IMR-90 (cell line): ENCODE measurements around the gene C7orf57. TPM values are rescaled to one million over a fixed set of nuclear protein-coding genes. Genes with fewer than 3 reads are reported as not detected.

Experiments used
- ATAC-seq: fragments of 200-7000 bp; cut with Tn5 transposase; 2 replicates; pipeline ENCODE4 v1.9.1; 2020; ENCODE audit warnings: low read depth, mild to moderate bottlenecking, moderate library complexity
- BruUV-seq: library from RNA; stranded (reverse); fragments of 400-500 nt; replicated peaks from 2 replicates; lab custom pipeline; 2021; lab: Mats Ljungman, UMichigan
- CTCF ChIA-PET: fragments of 300-600 bp; formaldehyde crosslinking; extraction: SDS; loops from one replicate; lab custom pipeline; 2021; ENCODE audit warnings: antibody characterized with exemption; lab: Yijun Ruan, JAX
- POLR2A ChIA-PET: fragments of 300-600 bp; sonication (Branson Sonifier 250); formaldehyde crosslinking; loops from one replicate; lab custom pipeline; 2022; ENCODE audit warnings: antibody characterized with exemption; ENCODE audit not compliant: unreplicated experiment; lab: Charles Lee
- DNase-seq: peaks from one replicate; pipeline ENCODE4 v3.0.0; 2013
- H2AFZ ChIP-seq: replicated peaks from 2 replicates; pipeline ENCODE3; 2013; ENCODE audit warnings: low read length, mild to moderate bottlenecking; ENCODE audit not compliant: poor library complexity
- H2AK5ac ChIP-seq: 2 replicates; pipeline ENCODE4 v1.6.1; 2013; ENCODE audit warnings: low read depth, low read length, inconsistent platforms
- H2AK9ac ChIP-seq: replicated peaks from 2 replicates; pipeline ENCODE3; 2013; ENCODE audit warnings: mild to moderate bottlenecking, low read depth, low read length, moderate library complexity; ENCODE audit not compliant: poor library complexity
- H2BK120ac ChIP-seq: 2 replicates; pipeline ENCODE4 v1.6.1; 2013; ENCODE audit warnings: low read depth, low read length, inconsistent platforms
- H2BK15ac ChIP-seq: 3 replicates; pipeline ENCODE4 v1.6.1; 2013; ENCODE audit warnings: low read depth, low read length, inconsistent platforms
- H2BK20ac ChIP-seq: 2 replicates; pipeline ENCODE4 v1.6.1; 2013; ENCODE audit warnings: low read depth, mild to moderate bottlenecking, inconsistent platforms, low read length, moderate library complexity
- H2BK5ac ChIP-seq: 2 replicates; pipeline ENCODE4 v1.6.1; 2013; ENCODE audit warnings: mild to moderate bottlenecking, low read depth, low read length, inconsistent platforms; ENCODE audit not compliant: poor library complexity, severe bottlenecking
- H3K14ac ChIP-seq: replicated peaks from 2 replicates; pipeline ENCODE4 v1.6.1; 2013; ENCODE audit warnings: low read depth, low read length, inconsistent platforms
- H3K18ac ChIP-seq: 2 replicates; pipeline ENCODE4 v1.6.1; 2013; ENCODE audit warnings: low read depth, low read length, control low read depth
- H3K23ac ChIP-seq: 2 replicates; pipeline ENCODE4 v1.6.1; 2013; ENCODE audit warnings: low read depth, low read length, inconsistent platforms
- H3K27ac ChIP-seq: 2 replicates; pipeline ENCODE4 v1.5.1; 2013; ENCODE audit warnings: mild to moderate bottlenecking, control low read depth, low read length; ENCODE audit not compliant: insufficient read depth
- H3K27me3 ChIP-seq: 2 replicates; pipeline ENCODE4 v1.6.1; 2013; ENCODE audit warnings: low read length; ENCODE audit not compliant: control insufficient read depth, insufficient read depth
- H3K36me3 ChIP-seq: 2 replicates; pipeline ENCODE4 v1.6.1; 2013; ENCODE audit warnings: low read length, mixed read lengths; ENCODE audit not compliant: control insufficient read depth, insufficient read depth
- H3K4ac ChIP-seq: 2 replicates; pipeline ENCODE4 v1.6.1; 2013; ENCODE audit warnings: low read depth, low read length, inconsistent platforms
- H3K4me1 ChIP-seq: 2 replicates; pipeline ENCODE4 v1.6.1; 2013; ENCODE audit warnings: low read length, mixed read lengths; ENCODE audit not compliant: control insufficient read depth, insufficient read depth
- H3K4me2 ChIP-seq: 2 replicates; pipeline ENCODE4 v1.6.1; 2013; ENCODE audit warnings: low read depth, mild to moderate bottlenecking, control low read depth, low read length, moderate library complexity
- H3K4me3 ChIP-seq: 2 replicates; pipeline ENCODE4 v1.5.1; 2013; ENCODE audit warnings: low read depth, mild to moderate bottlenecking, control low read depth, low read length, moderate library complexity; ENCODE audit not compliant: insufficient read depth
- H3K56ac ChIP-seq: 2 replicates; pipeline ENCODE4 v1.6.1; 2013; ENCODE audit warnings: low read length, inconsistent platforms; ENCODE audit not compliant: insufficient read depth; ENCODE audit errors: extremely low read depth
- H3K79me1 ChIP-seq, 2 experiments: 2 replicates each; pipeline ENCODE4 v1.6.1; 2013; ENCODE audit warnings: low read length in 2 of 2, inconsistent platforms in 1 of 2, low read depth in 1 of 2
- H3K9ac ChIP-seq: 2 replicates; pipeline ENCODE4 v1.6.1; 2013; ENCODE audit warnings: low read depth, low read length, control low read depth
- H3K9me1 ChIP-seq: 2 replicates; pipeline ENCODE4 v1.6.1; 2013; ENCODE audit warnings: low read length, inconsistent platforms; ENCODE audit not compliant: insufficient read depth
- H3K9me3 ChIP-seq: 2 replicates; pipeline ENCODE4 v1.6.1; 2013; ENCODE audit warnings: low read length; ENCODE audit not compliant: control insufficient read depth, insufficient read depth
- H4K20me1 ChIP-seq: 2 replicates; pipeline ENCODE4 v1.6.1; 2013; ENCODE audit warnings: low read length, inconsistent platforms; ENCODE audit not compliant: insufficient read depth
- H4K5ac ChIP-seq: 2 replicates; pipeline ENCODE4 v1.6.1; 2013; ENCODE audit warnings: mild to moderate bottlenecking, low read depth, low read length, control low read depth
- H4K8ac ChIP-seq, 2 experiments: 2 replicates each; pipeline ENCODE4 v1.6.1; 2013; ENCODE audit warnings: low read depth in 2 of 2, low read length in 2 of 2, control low read depth in 1 of 2, inconsistent platforms in 1 of 2
- H4K91ac ChIP-seq: 2 replicates; pipeline ENCODE4 v1.6.1; 2013; ENCODE audit warnings: low read depth, low read length, inconsistent platforms; ENCODE audit not compliant: insufficient read depth
- BHLHE40 ChIP-seq: fragments of 150-350 bp; IDR thresholded peaks from 2 replicates; pipeline ENCODE4 v1.6.1; 2016; ENCODE audit warnings: mild to moderate bottlenecking, low read depth, low read length
- CEBPB ChIP-seq: IDR thresholded peaks from 2 replicates; pipeline ENCODE4 v1.6.1; 2012; ENCODE audit warnings: low read depth, low read length, improper control_type of control experiment
- CHD1 ChIP-seq: IDR thresholded peaks from 2 replicates; pipeline ENCODE4 v1.6.1; 2012; ENCODE audit warnings: low read depth, low read length, improper control_type of control experiment
- FOS ChIP-seq: fragments of 150-350 bp; IDR thresholded peaks from 2 replicates; pipeline ENCODE4 v1.6.1; 2016; ENCODE audit warnings: low read depth, low read length
- MAFK ChIP-seq: IDR thresholded peaks from 2 replicates; pipeline ENCODE4 v1.6.1; 2012; ENCODE audit warnings: low read depth, low read length, improper control_type of control experiment
- MAZ ChIP-seq: IDR thresholded peaks from 2 replicates; pipeline ENCODE4 v1.6.1; 2012; ENCODE audit warnings: low read depth, mild to moderate bottlenecking, low read length, improper control_type of control experiment, moderate library complexity, borderline replicate concordance
- MXI1 ChIP-seq: IDR thresholded peaks from 2 replicates; pipeline ENCODE4 v1.6.1; 2012; ENCODE audit warnings: low read depth, mild to moderate bottlenecking, low read length, moderate library complexity, borderline replicate concordance
- NFE2L2 ChIP-seq: fragments of 150-350 bp; IDR thresholded peaks from 2 replicates; pipeline ENCODE4 v1.6.1; 2016; ENCODE audit warnings: low read depth, mild to moderate bottlenecking, low read length
- POLR2A ChIP-seq: IDR thresholded peaks from 2 replicates; pipeline ENCODE4 v1.6.1; 2012; ENCODE audit warnings: mild to moderate bottlenecking, low read depth, low read length
- RAD21 ChIP-seq: IDR thresholded peaks from 2 replicates; pipeline ENCODE4 v1.6.1; 2012; ENCODE audit warnings: low read length, improper control_type of control experiment
- RCOR1 ChIP-seq: IDR thresholded peaks from 2 replicates; pipeline ENCODE4 v1.6.1; 2012; ENCODE audit warnings: mild to moderate bottlenecking, low read length, improper control_type of control experiment; ENCODE audit not compliant: insufficient replicate concordance
- RFX5 ChIP-seq: IDR thresholded peaks from 2 replicates; pipeline ENCODE4 v1.8.0; 2012; ENCODE audit warnings: low read depth, mild to moderate bottlenecking, low read length, moderate library complexity
- SMC3 ChIP-seq: fragments of 150-350 bp; IDR thresholded peaks from 2 replicates; pipeline ENCODE4 v1.6.1; 2016; ENCODE audit warnings: low read depth, mild to moderate bottlenecking, antibody characterized with exemption, low read length, moderate library complexity
- WGBS, 2 experiments: methylation state at CpG; one replicate each; pipeline versions ENCODE4 v1.1.5 to v1.1.7; 2013; ENCODE audit warnings: missing lambda C conversion rate in 2 of 2; ENCODE audit not compliant: insufficient read length in 1 of 2; ENCODE audit errors: extremely low coverage in 2 of 2; 5-methylcytosine and 5-hydroxymethylcytosine counted together
- dilution Hi-C: fragments of 300-500 bp; cut with HindIII; formaldehyde crosslinking; loops from one replicate; pipeline ENCODE4 v1.14.3; 2018; ENCODE audit warnings: low sequenced_read_pairs; ENCODE audit not compliant: unreplicated experiment
- in situ Hi-C: fragments of 300-500 bp; cut with MboI; formaldehyde crosslinking; loops from 3 replicates; pipeline ENCODE4 v1.14.3; 2019; ENCODE audit warnings: low sequenced_read_pairs, inconsistent platforms, mixed read lengths
- intact Hi-C: fragments of 100-400 bp; cut with micrococcal nuclease; formaldehyde crosslinking; loops from 2 replicates; pipeline ENCODE4 v1.10.0; 2022
- polyA plus RNA-seq, 3 experiments: library from polyadenylated mRNA; depleted of rRNA; stranded (reverse); fragments of >200 nt; gene quantifications; 2 replicates each; pipeline ENCODE4 v1.2.3, GENCODE V29; 2012; ENCODE audit warnings: low replicate concordance in 1 of 3
- total RNA-seq: library from RNA; depleted of rRNA; stranded (reverse); fragments of >200 nt; gene quantifications from 2 replicates; pipeline ENCODE4 v1.2.3, GENCODE V29; 2012
- TF ChIP-seq, protein P1 (sequence below): fragments of 150-350 bp; IDR thresholded peaks from 2 replicates; pipeline ENCODE4 v1.6.1; 2016; ENCODE audit warnings: low read depth, mild to moderate bottlenecking, low read length, moderate library complexity, borderline replicate concordance
- TF ChIP-seq, protein P2 (sequence below): conservative IDR thresholded peaks from 2 replicates; pipeline ENCODE4 v1.5.1; 2012; ENCODE audit warnings: mild to moderate bottlenecking, low read depth, low read length, improper control_type of control experiment

C7orf57 gene
- total and polyA plus RNA-seq, 2 of the 4 experiments (the other 2 are of a cell fraction) = not detected

DNA sequence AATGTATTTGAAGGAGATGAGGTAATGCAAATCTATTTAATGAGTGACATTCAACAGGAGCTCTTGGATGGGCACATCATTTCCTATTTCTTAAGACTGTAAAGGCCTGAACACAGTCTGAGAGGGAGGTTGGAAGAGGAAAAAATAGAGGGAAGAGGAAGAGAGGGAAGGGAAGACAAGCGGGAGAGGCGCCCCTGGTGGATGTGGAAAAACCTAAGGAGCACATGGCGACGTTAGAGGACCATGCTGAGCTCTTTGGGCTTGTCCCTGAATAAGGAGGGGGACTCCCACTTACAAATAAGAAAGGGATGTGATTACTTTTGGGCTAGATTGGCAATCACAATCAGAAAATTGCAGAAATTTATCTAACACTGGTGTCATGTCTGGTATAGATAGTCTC is 26.1 kb upstream of the C7orf57 start:
- BruUV-seq = no TSS peak
- intact Hi-C loops = no loop called here
- H3K27ac ChIP-seq = no peak overlapping the region
- H3K9ac ChIP-seq = no peak overlapping the region
- peaks cover 9% of the 10 kb centered on the region for H3K4me1 ChIP-seq
- no peak overlapping the region for H2BK20ac ChIP-seq
- H3K79me1 ChIP-seq = no peaks in the 10 kb centered on the region
- H4K5ac ChIP-seq = no peak overlapping the region
- no peak overlapping the region for H4K91ac ChIP-seq
- H3K14ac ChIP-seq = no peak overlapping the region
- no peak overlapping the region for H2AK5ac ChIP-seq
- no peak overlapping the region for H3K18ac ChIP-seq
- dilution Hi-C loops = no loop called here
- DNase-seq (no peak), ATAC-seq (no peak)
- H3K56ac ChIP-seq = no peak overlapping the region
- no peak overlapping the region for H3K23ac ChIP-seq
- no peak overlapping the region for H2BK15ac ChIP-seq
- no peaks in the 10 kb centered on the region for H3K36me3 ChIP-seq
- WGBS, 2 experiments = no CpG with 5 or more reads among the region's 4 CpGs
- POLR2A ChIA-PET = no interaction called here
- TF ChIP-seq MAZ (no peak), MXI1 (no peak), NFE2L2 (no peak), FOS (no peak), CEBPB (no peak), SMC3 (no peak), RCOR1 (no peak), BHLHE40 (no peak), RAD21 (no peak), RFX5 (no peak), POLR2A (no peak), MAFK (no peak), CHD1 (no peak)
- TF ChIP-seq, protein P1, sequence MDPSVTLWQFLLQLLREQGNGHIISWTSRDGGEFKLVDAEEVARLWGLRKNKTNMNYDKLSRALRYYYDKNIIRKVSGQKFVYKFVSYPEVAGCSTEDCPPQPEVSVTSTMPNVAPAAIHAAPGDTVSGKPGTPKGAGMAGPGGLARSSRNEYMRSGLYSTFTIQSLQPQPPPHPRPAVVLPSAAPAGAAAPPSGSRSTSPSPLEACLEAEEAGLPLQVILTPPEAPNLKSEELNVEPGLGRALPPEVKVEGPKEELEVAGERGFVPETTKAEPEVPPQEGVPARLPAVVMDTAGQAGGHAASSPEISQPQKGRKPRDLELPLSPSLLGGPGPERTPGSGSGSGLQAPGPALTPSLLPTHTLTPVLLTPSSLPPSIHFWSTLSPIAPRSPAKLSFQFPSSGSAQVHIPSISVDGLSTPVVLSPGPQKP = no peak
- TF ChIP-seq, protein P2, sequence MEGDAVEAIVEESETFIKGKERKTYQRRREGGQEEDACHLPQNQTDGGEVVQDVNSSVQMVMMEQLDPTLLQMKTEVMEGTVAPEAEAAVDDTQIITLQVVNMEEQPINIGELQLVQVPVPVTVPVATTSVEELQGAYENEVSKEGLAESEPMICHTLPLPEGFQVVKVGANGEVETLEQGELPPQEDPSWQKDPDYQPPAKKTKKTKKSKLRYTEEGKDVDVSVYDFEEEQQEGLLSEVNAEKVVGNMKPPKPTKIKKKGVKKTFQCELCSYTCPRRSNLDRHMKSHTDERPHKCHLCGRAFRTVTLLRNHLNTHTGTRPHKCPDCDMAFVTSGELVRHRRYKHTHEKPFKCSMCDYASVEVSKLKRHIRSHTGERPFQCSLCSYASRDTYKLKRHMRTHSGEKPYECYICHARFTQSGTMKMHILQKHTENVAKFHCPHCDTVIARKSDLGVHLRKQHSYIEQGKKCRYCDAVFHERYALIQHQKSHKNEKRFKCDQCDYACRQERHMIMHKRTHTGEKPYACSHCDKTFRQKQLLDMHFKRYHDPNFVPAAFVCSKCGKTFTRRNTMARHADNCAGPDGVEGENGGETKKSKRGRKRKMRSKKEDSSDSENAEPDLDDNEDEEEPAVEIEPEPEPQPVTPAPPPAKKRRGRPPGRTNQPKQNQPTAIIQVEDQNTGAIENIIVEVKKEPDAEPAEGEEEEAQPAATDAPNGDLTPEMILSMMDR = no peak
- in situ Hi-C loops = no loop called here
- H3K4me2 ChIP-seq = no peak overlapping the region
- no peaks in the 10 kb centered on the region for H4K20me1 ChIP-seq
- peaks cover 4% of the 10 kb centered on the region; the same call in 1 of the 2 replicates for H3K9me1 ChIP-seq
- no peak overlapping the region for H3K4me3 ChIP-seq
- no peak overlapping the region for H3K4ac ChIP-seq
- no peak overlapping the region for H2BK120ac ChIP-seq
- H2BK5ac ChIP-seq = no peak overlapping the region
- H4K8ac ChIP-seq = no peak overlapping the region
- H2AK9ac ChIP-seq = no peak overlapping the region
- CTCF ChIA-PET = interaction anchor here (0.7 kb wide), 1 partner anchor 68 kb away, joined by 3 read pairs; no protein-coding TSS in a partner anchor
- peaks cover 15% of the 10 kb centered on the region for H3K27me3 ChIP-seq
- H2AFZ ChIP-seq = no peak overlapping the region
- no peaks in the 10 kb centered on the region for H3K9me3 ChIP-seq
